Hypothalamus (tissue), 51 donors: ENCODE measurements around the gene ORC3.
"Not testable (repeated sequence)": the region's sequence is repeated elsewhere in the genome, so short reads cannot be mapped to it uniquely, and the experiment has no call there.

Source experiments
- DNase-seq, 51 donors: peaks; one replicate each; lab custom pipeline; 2025; lab: John Stamatoyannopoulos, UW

ORC3 gene

GRCh38 chr6:87590990-87591389 lies 1.1 kb downstream of the ORC3 start:
- DNase-seq, result no peak

GRCh38 chr6:87600576-87600975 lies 10.6 kb downstream of the ORC3 start:
- DNase-seq, result no peak

GRCh38 chr6:87606199-87606598 lies 16.3 kb downstream of the ORC3 start:
- no peak for DNase-seq

- no peak for DNase-seq
Observed at GRCh38 chr6:87608802-87609201, 18.9 kb downstream of the ORC3 start.

GRCh38 chr6:87613018-87613417 lies 23.1 kb downstream of the ORC3 start:
- DNase-seq, result not testable (repeated sequence)

- DNase-seq, result no peak
Observed at GRCh38 chr6:87617405-87617804, 27.5 kb downstream of the ORC3 start.

GRCh38 chr6:87618531-87618930 lies 28.6 kb downstream of the ORC3 start:
- DNase-seq, result no peak

- no peak for DNase-seq
Observed at GRCh38 chr6:87623248-87623647, 33.3 kb downstream of the ORC3 start.

- no peak for DNase-seq
Observed at GRCh38 chr6:87628424-87628823, 38.5 kb downstream of the ORC3 start.

GRCh38 chr6:87628881-87629280 lies 38.9 kb downstream of the ORC3 start:
- no peak for DNase-seq

GRCh38 chr6:87630746-87631145 lies 40.8 kb downstream of the ORC3 start:
- DNase-seq, result no peak

- DNase-seq, result no peak
Observed at GRCh38 chr6:87633851-87634250, 43.9 kb downstream of the ORC3 start.

GRCh38 chr6:87636315-87636714 lies 46.4 kb downstream of the ORC3 start:
- DNase-seq, result no peak

GRCh38 chr6:87637106-87637505 lies 47.2 kb downstream of the ORC3 start:
- no peak for DNase-seq

- DNase-seq, result no peak
Observed at GRCh38 chr6:87639373-87639772, 49.4 kb downstream of the ORC3 start.

GRCh38 chr6:87641065-87641692 lies 51.2 kb downstream of the ORC3 start:
- no peak for DNase-seq

GRCh38 chr6:87645080-87645479 lies 55.1 kb downstream of the ORC3 start:
- DNase-seq, result no peak

GRCh38 chr6:87653074-87653962 lies 63.4 kb downstream of the ORC3 start:
- DNase-seq, result no peak

GRCh38 chr6:87654122-87654521 lies 64.2 kb downstream of the ORC3 start:
- no peak for DNase-seq

- DNase-seq, result no peak
Observed at GRCh38 chr6:87654875-87655454, 65.0 kb downstream of the ORC3 start.

- DNase-seq, result no peak
Observed at GRCh38 chr6:87655824-87656223, 65.9 kb downstream of the ORC3 start.

GRCh38 chr6:87656857-87657256 lies 66.9 kb downstream of the ORC3 start:
- no peak for DNase-seq
